Right lobe of liver (tissue), 6 donors: ENCODE data around the gene FUT7. TPM values are rescaled to one million over a fixed set of nuclear protein-coding genes. Genes with fewer than 3 reads are reported as not detected.
"Not testable (repeated sequence)": the region's sequence is repeated elsewhere in the genome, so short reads cannot be mapped to it uniquely, and the experiment has no call there.

Source experiments
- ATAC-seq, 4 donors: fragments of 200-7000 bp; cut with Tn5 transposase; one replicate each; pipeline ENCODE4 v1.9.1; 2020; ENCODE audit warnings: mild to moderate bottlenecking in 4 of 4, moderate library complexity in 4 of 4
- DNase-seq, 3 donors: peaks; one replicate each; pipeline ENCODE4 v3.0.0-alpha.2; 2020
- H3K27ac ChIP-seq, 3 donors: fragments of 200-600 bp; one replicate each; pipeline ENCODE4 v1.8.0; 2022
- H3K27me3 ChIP-seq, 2 donors: fragments of 200-600 bp; one replicate each; pipeline ENCODE4 v1.8.0; 2022
- H3K36me3 ChIP-seq, 4 donors: fragments of 200-600 bp; sonication (generic) in 1 of 4; one replicate each; pipeline versions ENCODE4 v1.5.1 to v1.8.0; 2017 to 2022; ENCODE audit warnings: control low read depth in 1 of 4
- H3K4me1 ChIP-seq, 4 donors: fragments of 200-600 bp; sonication (generic) in 1 of 4; one replicate each; pipeline versions ENCODE4 v1.5.1 to v1.8.0; 2017 to 2022; ENCODE audit warnings: control low read depth in 1 of 4
- H3K4me3 ChIP-seq, 3 donors: fragments of 200-600 bp; one replicate each; pipeline ENCODE4 v1.8.0; 2022
- H3K9me3 ChIP-seq, 4 donors: fragments of 200-600 bp; sonication (generic) in 1 of 4; one replicate each; pipeline versions ENCODE4 v1.5.1 to v1.8.0; 2017 to 2022; ENCODE audit warnings: control low read depth in 1 of 4
- CTCF ChIP-seq, 4 donors: fragments of 200-600 bp in 3 of 4; fragments of 450-650 bp in 1 of 4; IDR thresholded peaks; one replicate each; pipeline versions ENCODE4 v1.5.1 to v1.8.0; 2016 to 2022; ENCODE audit warnings: antibody characterized with exemption in 4 of 4, mild to moderate bottlenecking in 2 of 4
- POLR2A ChIP-seq: fragments of 450-650 bp; IDR thresholded peaks from one replicate; pipeline ENCODE4 v1.6.1; 2017; ENCODE audit warnings: antibody characterized with exemption, mild to moderate bottlenecking
- WGBS: methylation state at CpG from one replicate; pipeline ENCODE4 v1.1.6; 2018; ENCODE audit warnings: low coverage, low lambda C conversion rate; ENCODE audit not compliant: insufficient coverage; ENCODE audit errors: missing lambda C conversion rate; 5-methylcytosine and 5-hydroxymethylcytosine counted together
- intact Hi-C, 2 donors: fragments of 100-400 bp; cut with DNase I; formaldehyde crosslinking; loops; one replicate each; pipeline versions ENCODE4 v1.11.2 to v1.14.1; 2022
- total RNA-seq, 6 experiments: library from RNA; depleted of rRNA in 2 of 6; stranded (reverse); fragments of >200 nt in 2 of 6; fragmentation: NEBNext Ultra II Directional in 3 of 6; extraction: Animal tissue kit (Norgen Biotek cat#: 25700) in 3 of 6; gene quantifications; one replicate each; pipeline versions ENCODE4 v1.1.0 to v1.2.4, GENCODE V29; 2016 to 2023
- donor health status: DM: no; HTN: yes; CAD: no.
- donor health status: DM: no; HTN: no; CAD: no.
- donor health status: DM: no; HTN: no; CAD: no.
- donor health status: DM: no; HTN: yes; CAD: no.
- donor health status: DM: no; HTN: yes; CAD: no.

Gene FUT7
- total RNA-seq, 6 experiments from 2014 or later, result 0.12 to 0.13 TPM; not detected in 4

DNA sequence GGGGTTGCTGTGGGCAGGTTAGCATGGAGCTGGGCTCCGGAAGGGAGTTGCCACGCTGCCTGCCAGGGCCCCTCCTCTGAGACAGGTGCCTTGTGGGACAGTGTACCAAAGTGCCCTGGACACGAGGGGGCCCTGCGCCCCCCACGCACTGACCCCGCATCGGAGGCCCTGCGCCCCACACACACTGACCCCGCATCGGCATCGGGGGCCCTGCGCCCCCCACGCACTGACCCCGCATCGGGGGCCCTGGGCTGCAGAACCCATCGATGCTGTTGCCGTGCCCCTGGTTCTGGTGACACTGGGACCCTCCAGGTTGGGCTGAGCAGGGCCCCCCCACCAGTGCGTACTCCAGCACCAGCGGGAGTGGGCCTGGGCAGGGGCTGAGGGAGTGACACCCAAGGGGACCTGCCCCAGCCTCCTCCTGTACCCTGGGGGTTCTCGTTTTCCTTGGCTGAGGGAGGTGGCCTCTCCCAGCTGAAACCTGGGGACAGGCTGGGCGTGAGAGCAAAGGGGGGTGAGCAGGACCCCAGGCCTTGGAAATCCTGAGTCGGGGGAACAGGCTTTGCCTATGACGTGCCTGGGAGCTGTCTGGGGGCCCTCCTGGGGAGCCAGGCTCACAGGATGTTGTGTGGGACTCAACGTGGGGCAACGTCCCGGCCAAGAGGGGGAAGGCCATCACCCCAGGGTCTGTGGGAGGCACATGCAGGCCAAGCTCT lies 31.6 kb upstream of the FUT7 start:
- no peaks in the 10 kb centered on the region for H3K36me3 ChIP-seq
- H3K9me3 ChIP-seq, result no peaks in the 10 kb centered on the region
- DNase-seq (no peak), ATAC-seq (no peak)
- no peak overlapping the region for H3K4me3 ChIP-seq
- no CpG with 5 or more reads among the region's 26 CpGs for whole genome bisulfite sequencing
- H3K4me1 ChIP-seq, result no peaks in the 10 kb centered on the region
- peaks cover 0 to under 1% of the 10 kb centered on the region in 2 donors for H3K27me3 ChIP-seq
- TF ChIP-seq CTCF (IDR thresholded peaks at IDR 0.05), result no peak
- TF ChIP-seq POLR2A, result no peak
- intact Hi-C loops, result no loop called here
- no peak overlapping the region for H3K27ac ChIP-seq

DNA sequence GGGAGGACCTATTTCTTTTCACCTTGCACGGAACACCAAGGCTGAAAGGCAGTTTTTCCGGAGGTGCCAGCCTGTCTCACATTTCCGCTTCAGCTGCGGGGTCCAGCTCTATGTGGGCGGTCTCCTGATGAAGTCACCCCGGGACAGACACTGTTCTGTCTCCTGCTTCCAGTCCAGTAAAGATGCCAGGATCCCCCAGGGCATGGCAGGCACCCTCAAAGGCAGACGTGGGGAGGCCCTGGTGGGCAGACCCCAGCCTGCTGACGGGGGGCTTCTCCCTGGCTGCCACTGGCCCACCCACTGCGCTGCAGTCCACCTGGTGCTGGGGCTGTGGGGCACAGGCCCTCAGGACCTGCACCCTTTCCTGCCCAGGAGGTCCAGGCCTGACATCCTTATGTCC lies 30.9 kb upstream of the FUT7 start:
- intact Hi-C loops, result not testable (repeated sequence)

DNA sequence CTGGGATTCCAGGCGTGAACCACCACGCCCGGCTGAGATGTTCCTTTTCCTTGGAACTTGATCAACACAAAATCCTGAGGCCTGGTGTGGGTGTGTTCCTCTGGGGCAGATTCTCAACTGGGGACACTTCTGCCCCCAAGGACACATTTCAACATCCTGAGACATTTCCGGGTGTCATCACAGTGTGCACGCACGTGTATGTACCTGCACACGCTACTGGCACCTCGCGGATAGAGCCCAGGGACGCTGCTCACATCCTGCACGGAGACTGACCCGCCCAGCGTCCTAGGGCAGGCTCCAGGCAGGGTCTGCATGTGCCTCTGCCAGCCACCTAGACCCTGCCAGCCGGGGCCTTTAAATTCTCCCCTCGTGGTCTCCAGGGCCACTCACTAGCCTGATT lies 30.5 kb upstream of the FUT7 start:
- Histone ChIP-seq H3K27me3 (no peaks in the 10 kb centered on the region), H3K36me3 (no peaks in the 10 kb centered on the region), H3K27ac (no peak overlapping the region), H3K9me3 (no peaks in the 10 kb centered on the region), H3K4me3 (no peak overlapping the region), H3K4me1 (no peaks in the 10 kb centered on the region)
- 73% methylated on average over 8 of the region's 15 CpGs for WGBS
- intact Hi-C loops, result no loop called here
- ATAC-seq, result no peak
- TF ChIP-seq POLR2A (no peak), CTCF (IDR thresholded peaks at IDR 0.05) (no peak)
- no peak for DNase-seq

More for the DNA sequence above, 30.9 kb upstream of the FUT7 start:
- not testable (repeated sequence) for ATAC-seq, H3K27ac ChIP-seq, H3K4me1 ChIP-seq, DNase-seq, H3K27me3 ChIP-seq, H3K4me3 ChIP-seq, H3K9me3 ChIP-seq, H3K36me3 ChIP-seq
- WGBS, result no CpG with 5 or more reads among the region's 9 CpGs

DNA sequence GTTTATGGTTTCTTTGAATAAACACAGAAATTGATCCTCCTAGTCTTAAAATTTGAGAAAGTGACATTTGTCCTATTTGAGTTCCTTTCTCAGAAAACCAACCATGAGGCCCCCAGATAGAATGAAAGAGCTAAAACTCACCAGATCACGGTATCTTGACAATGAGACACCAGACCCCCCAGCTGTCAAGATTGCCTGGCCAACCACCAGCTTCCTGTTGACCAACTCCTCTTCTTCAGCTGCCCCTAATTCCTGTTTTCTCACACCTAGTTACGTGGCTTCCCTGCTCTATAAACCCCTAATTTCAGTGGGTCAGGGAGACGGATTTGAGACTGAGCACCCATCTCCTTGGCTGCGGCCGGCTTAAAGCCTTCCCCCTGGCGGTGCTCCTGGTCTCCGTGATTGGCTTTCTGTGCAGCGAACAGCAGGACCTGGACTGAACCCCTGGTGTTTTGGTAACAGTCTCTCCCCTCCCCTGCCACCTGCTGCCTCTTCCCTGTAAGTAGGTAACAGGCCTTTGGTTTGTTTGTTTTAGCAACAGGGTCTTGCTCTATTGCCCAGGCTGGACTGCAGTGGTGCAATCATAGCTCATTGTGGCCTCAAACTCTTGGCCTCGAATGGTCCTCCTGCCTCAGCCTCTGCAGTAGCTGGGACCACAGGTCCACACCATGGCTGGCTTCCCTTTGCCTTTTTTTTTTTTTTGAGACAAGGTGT lies 26.8 kb upstream of the FUT7 start:
- no peak for DNase-seq
- whole genome bisulfite sequencing, result 59% methylated on average over 3 of the region's 9 CpGs
- Histone ChIP-seq H3K36me3 (no peaks in the 10 kb centered on the region), H3K27ac (no peak overlapping the region), H3K27me3 (no peaks in the 10 kb centered on the region), H3K9me3 (no peaks in the 10 kb centered on the region), H3K4me1 (peaks cover 2 to 21% (median 11%) of the 10 kb centered on the region in 4 donors), H3K4me3 (no peak overlapping the region)
- intact Hi-C loops, result no loop called here
- no peak for ATAC-seq
- no peak for TF ChIP-seq POLR2A
- TF ChIP-seq CTCF (IDR thresholded peaks at IDR 0.05), result no peak

GRCh38 chr9:137057545-137057944 lies 25.7 kb upstream of the FUT7 start:
- Histone ChIP-seq H3K27ac (no peak overlapping the region), H3K36me3 (no peaks in the 10 kb centered on the region), H3K9me3 (no peaks in the 10 kb centered on the region), H3K27me3 (no peaks in the 10 kb centered on the region), H3K4me1 (peaks cover 2 to 27% (median 11%) of the 10 kb centered on the region in 4 donors), H3K4me3 (no peak overlapping the region)
- WGBS, result 77% methylated on average over 14 of the region's 16 CpGs
- no peak for TF ChIP-seq CTCF (IDR thresholded peaks at IDR 0.05)
- no peak for TF ChIP-seq POLR2A
- ATAC-seq (no peak), DNase-seq (no peak)
- intact Hi-C loops, result no loop called here
